K562 (cell line): ENCODE data around the gene VHLL. TPM values are rescaled to one million over a fixed set of nuclear protein-coding genes. Genes with fewer than 3 reads are reported as not detected.

ENCODE experiments used
- ATAC-seq: fragments of 200-7000 bp; cut with Tn5 transposase; 3 replicates; pipeline ENCODE4 v1.9.1; 2020; ENCODE audit warnings: moderate library complexity
- BruUV-seq: library from RNA; stranded (reverse); fragments of 400-500 nt; replicated peaks from 2 replicates; lab custom pipeline; 2021; lab: Mats Ljungman, UMichigan
- CTCF ChIA-PET: fragments of 300-600 bp; formaldehyde crosslinking; extraction: SDS; loops from one replicate; lab custom pipeline; 2021; ENCODE audit warnings: low intra/inter-chr PET ratio; lab: Yijun Ruan, JAX
- POLR2A ChIA-PET: fragments of 300-600, 350-650 bp; sonication (Branson Sonifier 250); formaldehyde crosslinking; extraction: SDS; loops from one replicate; lab custom pipeline; 2021; ENCODE audit warnings: antibody characterized with exemption, inconsistent platforms; lab: Yijun Ruan, JAX
- DNase-seq, 4 experiments: peaks; one replicate each; pipeline versions ENCODE4 v3.0.0 to v3.0.0-alpha.2; 2011 to 2018; ENCODE audit warnings: low spot score in 3 of 4, mixed read lengths in 3 of 4; ENCODE audit errors: extremely low read depth in 1 of 4
- FAIRE-seq: peaks from 2 replicates; lab custom pipeline; 2011; peaks lifted over from hg19 to GRCh38; lab: Jason Lieb, UNC
- H2AFZ ChIP-seq: 2 replicates; pipeline ENCODE4 v1.6.0; 2011; ENCODE audit warnings: low read depth, low read length, control low read depth, inconsistent platforms
- H3K27ac ChIP-seq: fragments of 200-600 bp; 3 replicates; pipeline ENCODE4 v1.8.0; 2011; ENCODE audit warnings: low read depth, mild to moderate bottlenecking, control low read depth, inconsistent platforms, low read length, moderate library complexity, mixed read lengths; ENCODE audit errors: extremely low read depth
- H3K27me3 ChIP-seq, 2 experiments: fragments of 300-600 bp in 1 of 2; 2 replicates in 1 of 2; 3 replicates in 1 of 2; pipeline versions ENCODE4 v1.6.0 to v1.8.0; 2011; ENCODE audit warnings: inconsistent platforms in 2 of 2, low read length in 2 of 2, mild to moderate bottlenecking in 1 of 2, mixed read lengths in 1 of 2, moderate library complexity in 1 of 2; ENCODE audit not compliant: control insufficient read depth in 2 of 2, insufficient read depth in 2 of 2
- H3K36me3 ChIP-seq: fragments of 300-600 bp; 3 replicates; pipeline ENCODE4 v1.8.0; 2011; ENCODE audit warnings: mild to moderate bottlenecking, low read length, inconsistent platforms; ENCODE audit not compliant: control insufficient read depth, insufficient read depth
- H3K4me1 ChIP-seq, 2 experiments: fragments of 200-600 bp in 1 of 2; replicated peaks in 1 of 2; 2 replicates in 1 of 2; 3 replicates in 1 of 2; pipeline versions ENCODE4 v1.5.1 to v1.8.0; 2011; ENCODE audit warnings: inconsistent platforms in 2 of 2, low read length in 2 of 2, mild to moderate bottlenecking in 1 of 2, mixed read lengths in 1 of 2, moderate library complexity in 1 of 2; ENCODE audit not compliant: control insufficient read depth in 2 of 2, insufficient read depth in 2 of 2
- H3K4me2 ChIP-seq: 2 replicates; pipeline ENCODE4 v1.6.1; 2011; ENCODE audit warnings: low read length, control low read depth, inconsistent platforms, mixed read lengths; ENCODE audit not compliant: insufficient read depth
- H3K4me3 ChIP-seq: fragments of 200-600 bp; sonication (generic), shearing (Covaris generic); 2 replicates; pipeline ENCODE4 v1.5.1; 2016; ENCODE audit warnings: control low read depth, inconsistent platforms
- H3K79me2 ChIP-seq: fragments of 200-600 bp; 3 replicates; pipeline ENCODE4 v1.8.0; 2011; ENCODE audit warnings: low read length, inconsistent platforms; ENCODE audit not compliant: control insufficient read depth, insufficient read depth
- H3K9ac ChIP-seq, 2 experiments: 2 replicates each; pipeline versions ENCODE4 v1.6.0 to v1.6.1; 2011; ENCODE audit warnings: low read depth in 2 of 2, low read length in 2 of 2, control low read depth in 1 of 2, inconsistent platforms in 1 of 2, mild to moderate bottlenecking in 1 of 2, mixed read lengths in 1 of 2; ENCODE audit not compliant: insufficient read depth in 1 of 2
- H3K9me1 ChIP-seq: one replicate; pipeline ENCODE4 v1.6.0; 2011; ENCODE audit warnings: inconsistent platforms, mild to moderate bottlenecking, low read length, moderate library complexity; ENCODE audit not compliant: control insufficient read depth, insufficient read depth
- H3K9me3 ChIP-seq: replicated peaks from 2 replicates; pipeline ENCODE4 v1.5.1; 2011; ENCODE audit warnings: low read depth, low read length, inconsistent platforms; ENCODE audit not compliant: control insufficient read depth, insufficient read depth
- H4K20me1 ChIP-seq: replicated peaks from 2 replicates; pipeline ENCODE4 v1.6.1; 2011; ENCODE audit warnings: low read length, inconsistent platforms, mixed read lengths; ENCODE audit not compliant: control insufficient read depth, insufficient read depth
- CREB5 ChIP-seq: fragments of 250-450 bp; sonication (Bioruptor Pico); IDR thresholded peaks from 2 replicates; pipeline ENCODE4 v1.5.0; 2020; ENCODE audit warnings: mild to moderate bottlenecking
- EP300 ChIP-seq: IDR thresholded peaks from 2 replicates; pipeline ENCODE4 v1.6.1; 2012; ENCODE audit warnings: low read length, improper control_type of control experiment
- ETV6 ChIP-seq, 3 experiments: fragments of 150-350 bp in 1 of 3; sonication (generic) in 1 of 3; formaldehyde crosslinking in 1 of 3; IDR thresholded peaks; 2 replicates each; pipeline versions ENCODE4 v1.6.1 to v1.8.0; 2014 to 2022; ENCODE audit warnings: borderline replicate concordance in 2 of 3, low read depth in 2 of 3, antibody characterized with exemption in 1 of 3, low read length in 1 of 3, mild to moderate bottlenecking in 1 of 3, missing genetic modification reagents in 1 of 3
- MIER1 ChIP-seq: fragments of 450-650 bp; IDR thresholded peaks from 2 replicates; pipeline ENCODE4 v1.6.1; 2016; ENCODE audit warnings: antibody characterized with exemption, mild to moderate bottlenecking, low read depth
- NFIC ChIP-seq: fragments of 450-650 bp; IDR thresholded peaks from 2 replicates; pipeline ENCODE4 v1.6.1; 2017; ENCODE audit warnings: mild to moderate bottlenecking, inconsistent platforms
- SMARCA4 ChIP-seq: fragments of 450-650 bp; IDR thresholded peaks from 2 replicates; pipeline ENCODE4 v1.6.1; 2016
- WGBS: fragments of 100-300 bp; shearing (Covaris generic); methylation state at CpG from one replicate; pipeline ENCODE4 v1.1.6; 2016; ENCODE audit warnings: low coverage, mixed read lengths; ENCODE audit not compliant: insufficient coverage; ENCODE audit errors: missing lambda C conversion rate; 5-methylcytosine and 5-hydroxymethylcytosine counted together
- in situ Hi-C: fragments of 300-500 bp; cut with MboI; formaldehyde crosslinking; loops from 4 replicates; pipeline ENCODE4 v1.15.0; 2018; ENCODE audit warnings: inconsistent platforms, mixed read lengths
- intact Hi-C: fragments of 100-400 bp; cut with micrococcal nuclease; formaldehyde crosslinking; loops from 2 replicates; pipeline ENCODE4 v1.14.2; 2022
- polyA plus RNA-seq, 8 experiments: library from polyadenylated mRNA; depleted of rRNA in 4 of 8; stranded (reverse) in 5 of 8; unstranded in 3 of 8; fragments of >200 nt; fragmentation: Nextera tagmentation in 2 of 8; fragmentation: Illumina TruSeq in 1 of 8; extraction: Ambion mirVana in 2 of 8; extraction: Trizol in 1 of 8; gene quantifications; 2 replicates each; pipeline versions ENCODE4 v1.2.1 to v1.2.3, GENCODE V29; 2011 to 2014; ENCODE audit warnings: inconsistent platforms in 1 of 8, missing spikeins in 1 of 8
- total RNA-seq, 7 experiments: library from RNA; depleted of rRNA in 6 of 7; stranded (reverse); fragments of >200 nt in 6 of 7; fragmentation: Illumina TruSeq in 2 of 7; extraction: Trizol in 2 of 7; gene quantifications; 2 replicates each; pipeline versions ENCODE4 v1.2.1 to v1.2.3, GENCODE V29; 2011 to 2021; ENCODE audit warnings: low replicate concordance in 1 of 7
- TF ChIP-seq, protein P1 (sequence below): fragments of 200-600 bp; sonication (generic); IDR thresholded peaks from one replicate; pipeline ENCODE4 v1.6.1; 2012; ENCODE audit warnings: mild to moderate bottlenecking, low read depth, low read length, inconsistent platforms

The VHLL gene
- total and polyA plus RNA-seq, 9 of the 15 experiments (the other 6 are each of a cell fraction or from before 2014, with no cell fraction given) = not detected

DNA sequence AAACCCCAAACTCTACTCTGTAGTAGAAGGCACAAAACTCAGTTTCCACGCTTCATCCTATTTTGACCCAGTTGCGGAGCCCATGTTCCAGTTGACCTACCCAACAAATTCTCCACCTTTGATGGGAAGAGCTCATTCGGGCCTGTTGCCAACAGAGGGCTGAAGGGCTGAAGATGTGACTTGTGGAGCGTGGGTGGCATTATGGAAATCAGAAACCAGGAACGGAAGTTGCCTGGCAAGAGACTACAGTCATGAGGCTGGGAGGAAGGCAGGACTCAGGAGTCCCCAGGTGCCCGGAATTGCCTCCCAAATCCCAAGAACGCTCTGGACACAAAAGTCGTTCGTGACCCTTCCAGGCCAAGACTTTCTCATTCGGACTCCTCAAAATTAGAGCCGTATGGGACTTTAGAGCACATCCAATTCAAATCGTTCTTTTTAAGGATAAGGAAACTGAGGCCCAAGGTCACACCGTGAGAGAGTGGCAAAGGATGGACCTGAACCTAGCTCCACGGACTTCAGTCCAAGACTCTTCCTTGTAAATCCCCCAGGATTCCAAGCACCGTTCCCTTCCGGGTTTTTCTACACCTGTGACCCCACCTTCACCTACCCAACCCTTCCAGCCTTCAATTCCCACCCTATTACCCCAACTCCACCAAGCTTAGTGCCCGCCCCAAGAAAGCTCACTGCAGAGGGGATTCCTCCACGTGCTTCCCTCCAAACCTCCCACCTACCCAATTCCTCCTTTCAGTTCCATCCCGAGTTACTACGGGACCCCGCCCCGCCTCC is 17.2 kb downstream of the VHLL start:
- Histone ChIP-seq H3K4me1 (peaks cover 6 to 10% of the 10 kb centered on the region in 2 experiments; a peak in 4 of 5 replicates), H3K9me1 (no peaks in the 10 kb centered on the region), H4K20me1 (peaks cover 11% of the 10 kb centered on the region; the same call in 1 of the 2 replicates), H3K4me3 (peak overlapping the region; percentile 97), H3K9ac (peak overlapping the region; percentile 91 to 97), H3K36me3 (peaks cover 54% of the 10 kb centered on the region), H3K27ac (peak overlapping the region; percentile 93), H3K9me3 (no peaks in the 10 kb centered on the region), H3K4me2 (peak overlapping the region; percentile 100), H2AFZ (peak overlapping the region; percentile 95), H3K27me3 (no peaks in the 10 kb centered on the region), H3K79me2 (peaks cover 52% of the 10 kb centered on the region)
- intact Hi-C loops (no loop called here), in situ Hi-C loops (no loop called here)
- TSS peak; percentile 62 for BruUV-seq
- WGBS = 3% methylated on average over 17 of the region's 22 CpGs
- FAIRE-seq (peak; percentile 84), ATAC-seq (peak; percentile 10), DNase-seq (peak in 1 of 4 experiments; percentile 59)
- ChIA-PET CTCF (no interaction called here), POLR2A (interaction anchor here (0.6 to 6.3 kb wide), 25 partner anchors 10 to 262 kb away, joined by 3 to 63 read pairs (median 4); partner anchors contain the start of genes GLMP and PMF1)
- TF ChIP-seq NFIC (peak; percentile 71), EP300 (no peak), SMARCA4 (0 out of 2 replicates have a peak, but pooled peaks have one; percentile 11), CREB5 (CRISPR knock-in tag) (no peak), ETV6 (IDR thresholded peaks at IDR 0.05; ENCODE audit: borderline replicate concordance in 1 of 2, low read depth in 2 of 2, low read length in 1 of 2) (no peak), ETV6 (CRISPR knock-in tag; IDR thresholded peaks at IDR 0.05; ENCODE audit: borderline replicate concordance) (no peak), MIER1 (0 out of 2 replicates have a peak, but pooled peaks have one; percentile 21)
- TF ChIP-seq, protein P1, sequence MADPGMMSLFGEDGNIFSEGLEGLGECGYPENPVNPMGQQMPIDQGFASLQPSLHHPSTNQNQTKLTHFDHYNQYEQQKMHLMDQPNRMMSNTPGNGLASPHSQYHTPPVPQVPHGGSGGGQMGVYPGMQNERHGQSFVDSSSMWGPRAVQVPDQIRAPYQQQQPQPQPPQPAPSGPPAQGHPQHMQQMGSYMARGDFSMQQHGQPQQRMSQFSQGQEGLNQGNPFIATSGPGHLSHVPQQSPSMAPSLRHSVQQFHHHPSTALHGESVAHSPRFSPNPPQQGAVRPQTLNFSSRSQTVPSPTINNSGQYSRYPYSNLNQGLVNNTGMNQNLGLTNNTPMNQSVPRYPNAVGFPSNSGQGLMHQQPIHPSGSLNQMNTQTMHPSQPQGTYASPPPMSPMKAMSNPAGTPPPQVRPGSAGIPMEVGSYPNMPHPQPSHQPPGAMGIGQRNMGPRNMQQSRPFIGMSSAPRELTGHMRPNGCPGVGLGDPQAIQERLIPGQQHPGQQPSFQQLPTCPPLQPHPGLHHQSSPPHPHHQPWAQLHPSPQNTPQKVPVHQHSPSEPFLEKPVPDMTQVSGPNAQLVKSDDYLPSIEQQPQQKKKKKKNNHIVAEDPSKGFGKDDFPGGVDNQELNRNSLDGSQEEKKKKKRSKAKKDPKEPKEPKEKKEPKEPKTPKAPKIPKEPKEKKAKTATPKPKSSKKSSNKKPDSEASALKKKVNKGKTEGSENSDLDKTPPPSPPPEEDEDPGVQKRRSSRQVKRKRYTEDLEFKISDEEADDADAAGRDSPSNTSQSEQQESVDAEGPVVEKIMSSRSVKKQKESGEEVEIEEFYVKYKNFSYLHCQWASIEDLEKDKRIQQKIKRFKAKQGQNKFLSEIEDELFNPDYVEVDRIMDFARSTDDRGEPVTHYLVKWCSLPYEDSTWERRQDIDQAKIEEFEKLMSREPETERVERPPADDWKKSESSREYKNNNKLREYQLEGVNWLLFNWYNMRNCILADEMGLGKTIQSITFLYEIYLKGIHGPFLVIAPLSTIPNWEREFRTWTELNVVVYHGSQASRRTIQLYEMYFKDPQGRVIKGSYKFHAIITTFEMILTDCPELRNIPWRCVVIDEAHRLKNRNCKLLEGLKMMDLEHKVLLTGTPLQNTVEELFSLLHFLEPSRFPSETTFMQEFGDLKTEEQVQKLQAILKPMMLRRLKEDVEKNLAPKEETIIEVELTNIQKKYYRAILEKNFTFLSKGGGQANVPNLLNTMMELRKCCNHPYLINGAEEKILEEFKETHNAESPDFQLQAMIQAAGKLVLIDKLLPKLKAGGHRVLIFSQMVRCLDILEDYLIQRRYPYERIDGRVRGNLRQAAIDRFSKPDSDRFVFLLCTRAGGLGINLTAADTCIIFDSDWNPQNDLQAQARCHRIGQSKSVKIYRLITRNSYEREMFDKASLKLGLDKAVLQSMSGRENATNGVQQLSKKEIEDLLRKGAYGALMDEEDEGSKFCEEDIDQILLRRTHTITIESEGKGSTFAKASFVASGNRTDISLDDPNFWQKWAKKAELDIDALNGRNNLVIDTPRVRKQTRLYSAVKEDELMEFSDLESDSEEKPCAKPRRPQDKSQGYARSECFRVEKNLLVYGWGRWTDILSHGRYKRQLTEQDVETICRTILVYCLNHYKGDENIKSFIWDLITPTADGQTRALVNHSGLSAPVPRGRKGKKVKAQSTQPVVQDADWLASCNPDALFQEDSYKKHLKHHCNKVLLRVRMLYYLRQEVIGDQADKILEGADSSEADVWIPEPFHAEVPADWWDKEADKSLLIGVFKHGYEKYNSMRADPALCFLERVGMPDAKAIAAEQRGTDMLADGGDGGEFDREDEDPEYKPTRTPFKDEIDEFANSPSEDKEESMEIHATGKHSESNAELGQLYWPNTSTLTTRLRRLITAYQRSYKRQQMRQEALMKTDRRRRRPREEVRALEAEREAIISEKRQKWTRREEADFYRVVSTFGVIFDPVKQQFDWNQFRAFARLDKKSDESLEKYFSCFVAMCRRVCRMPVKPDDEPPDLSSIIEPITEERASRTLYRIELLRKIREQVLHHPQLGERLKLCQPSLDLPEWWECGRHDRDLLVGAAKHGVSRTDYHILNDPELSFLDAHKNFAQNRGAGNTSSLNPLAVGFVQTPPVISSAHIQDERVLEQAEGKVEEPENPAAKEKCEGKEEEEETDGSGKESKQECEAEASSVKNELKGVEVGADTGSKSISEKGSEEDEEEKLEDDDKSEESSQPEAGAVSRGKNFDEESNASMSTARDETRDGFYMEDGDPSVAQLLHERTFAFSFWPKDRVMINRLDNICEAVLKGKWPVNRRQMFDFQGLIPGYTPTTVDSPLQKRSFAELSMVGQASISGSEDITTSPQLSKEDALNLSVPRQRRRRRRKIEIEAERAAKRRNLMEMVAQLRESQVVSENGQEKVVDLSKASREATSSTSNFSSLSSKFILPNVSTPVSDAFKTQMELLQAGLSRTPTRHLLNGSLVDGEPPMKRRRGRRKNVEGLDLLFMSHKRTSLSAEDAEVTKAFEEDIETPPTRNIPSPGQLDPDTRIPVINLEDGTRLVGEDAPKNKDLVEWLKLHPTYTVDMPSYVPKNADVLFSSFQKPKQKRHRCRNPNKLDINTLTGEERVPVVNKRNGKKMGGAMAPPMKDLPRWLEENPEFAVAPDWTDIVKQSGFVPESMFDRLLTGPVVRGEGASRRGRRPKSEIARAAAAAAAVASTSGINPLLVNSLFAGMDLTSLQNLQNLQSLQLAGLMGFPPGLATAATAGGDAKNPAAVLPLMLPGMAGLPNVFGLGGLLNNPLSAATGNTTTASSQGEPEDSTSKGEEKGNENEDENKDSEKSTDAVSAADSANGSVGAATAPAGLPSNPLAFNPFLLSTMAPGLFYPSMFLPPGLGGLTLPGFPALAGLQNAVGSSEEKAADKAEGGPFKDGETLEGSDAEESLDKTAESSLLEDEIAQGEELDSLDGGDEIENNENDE = no peak
